Lung (tissue), 12 donors: Measurements from ENCODE around the gene SLC15A3. TPM values are rescaled to one million over a fixed set of nuclear protein-coding genes. Genes with fewer than 3 reads are reported as not detected.

Source experiments
- ATAC-seq: fragments of 200-7000 bp; cut with Tn5 transposase; one replicate; pipeline ENCODE4 v1.9.1; 2020; ENCODE audit warnings: moderate number of reproducible peaks; ENCODE audit not compliant: insufficient read depth, low FRiP score
- DNase-seq, 3 donors: peaks; one replicate each; pipeline ENCODE4 v3.0.0-alpha.2; 2013 to 2017
- H3K27ac ChIP-seq, 2 donors: one replicate each; pipeline ENCODE4 v1.5.1; 2013; ENCODE audit warnings: mild to moderate bottlenecking in 2 of 2, moderate library complexity in 2 of 2, control low read depth in 1 of 2, inconsistent platforms in 1 of 2, low read depth in 1 of 2, low read length in 1 of 2
- H3K27me3 ChIP-seq, 3 donors: one replicate each; pipeline ENCODE4 v1.5.1; 2013; ENCODE audit warnings: low read length in 2 of 3; ENCODE audit not compliant: control insufficient read depth in 3 of 3, insufficient read depth in 3 of 3
- H3K36me3 ChIP-seq, 4 donors: one replicate each; pipeline ENCODE4 v1.5.1; 2013; ENCODE audit warnings: low read length in 4 of 4, mild to moderate bottlenecking in 1 of 4, moderate library complexity in 1 of 4; ENCODE audit not compliant: control insufficient read depth in 4 of 4, insufficient read depth in 4 of 4
- H3K4me1 ChIP-seq, 5 donors: one replicate each; pipeline ENCODE4 v1.5.1; 2013; ENCODE audit warnings: low read length in 5 of 5, mild to moderate bottlenecking in 2 of 5, moderate library complexity in 1 of 5; ENCODE audit not compliant: control insufficient read depth in 5 of 5, insufficient read depth in 5 of 5
- H3K4me3 ChIP-seq: one replicate; pipeline ENCODE4 v1.5.1; 2013; ENCODE audit warnings: mild to moderate bottlenecking, control low read depth, moderate library complexity
- H3K9ac ChIP-seq, 2 donors: one replicate each; pipeline ENCODE4 v1.5.1; 2013; ENCODE audit warnings: low read length in 2 of 2, control low read depth in 1 of 2; ENCODE audit not compliant: insufficient read depth in 1 of 2
- H3K9me3 ChIP-seq, 4 donors: one replicate each; pipeline ENCODE4 v1.5.1; 2013; ENCODE audit warnings: low read length in 3 of 4, mild to moderate bottlenecking in 1 of 4, moderate library complexity in 1 of 4; ENCODE audit not compliant: control insufficient read depth in 4 of 4, insufficient read depth in 3 of 4
- CTCF ChIP-seq: IDR thresholded peaks from 2 replicates; pipeline ENCODE4 v1.5.1; 2012; ENCODE audit warnings: mild to moderate bottlenecking; ENCODE audit errors: control extremely low read depth, extremely low read depth
- WGBS, 2 donors: extraction: QIAGEN DNeasy Blood & Tissue Kit; methylation state at CpG; one replicate each; pipeline ENCODE4 v1.1.7; 2013; 5-methylcytosine and 5-hydroxymethylcytosine counted together
- polyA plus RNA-seq, 2 donors: library from polyadenylated mRNA; stranded (reverse); fragments of 200-250 nt; gene quantifications; one replicate each; pipeline ENCODE4 v1.2.1, GENCODE V29; 2013
- total RNA-seq, 2 donors: library from RNA; depleted of rRNA in 1 of 2; stranded (reverse); fragments of >200 nt in 1 of 2; gene quantifications; one replicate each; pipeline ENCODE4 v1.2.1, GENCODE V29; 2014 to 2021
- donor health status: control.
- donor health status: control.
- donor health status: Bipolar disorder and iron deficiency.
- donor health status: healthy.
- donor health status: DM: yes; HTN: yes; CAD: no.

SLC15A3 gene
- total and polyA plus RNA-seq, 4 donors: 29.9 to 166 (median 98.6) TPM

- H3K27ac ChIP-seq: peak overlapping the region; percentile 24 to 96
- H3K9ac ChIP-seq: peak overlapping the region in 1 of 2 donors; percentile 54
- 9 to 12% methylated on average over 3 of the region's 3 CpGs for WGBS, 2 donors
Measured at GRCh38 chr11:60952742-60953170, 780 bp upstream of the SLC15A3 start.

GRCh38 chr11:60951606-60951903 is 421 bp downstream of the SLC15A3 start:
- Histone ChIP-seq H3K4me3 (peak overlapping the region; percentile 31), H3K9me3 (no peaks in the 10 kb centered on the region), H3K36me3 (peaks cover 0 to 2% (median 0%) of the 10 kb centered on the region in 4 donors), H3K4me1 (peaks cover 0 to 18% (median 4%) of the 10 kb centered on the region in 5 donors), H3K9ac (peak overlapping the region in 1 of 2 donors; percentile 54), H3K27me3 (peaks cover 0 to 4% (median 0%) of the 10 kb centered on the region in 3 donors), H3K27ac (peak overlapping the region; percentile 24 to 96)
- ATAC-seq: no peak
- DNase-seq: peak in 2 of 3 donors; percentile 49 to 56
- no peak for TF ChIP-seq CTCF
- 0 to 10% methylated on average over 5 to 8 of the region's 8 CpGs for WGBS, 2 donors

More at GRCh38 chr11:60952742-60953170, 780 bp upstream of the SLC15A3 start:
- Histone ChIP-seq H3K4me3 (no peak overlapping the region), H3K27me3 (peaks cover 0 to 4% (median 0%) of the 10 kb centered on the region in 3 donors), H3K36me3 (no peaks in the 10 kb centered on the region), H3K9me3 (no peaks in the 10 kb centered on the region), H3K4me1 (peaks cover 0 to 18% (median 4%) of the 10 kb centered on the region in 5 donors)
- ATAC-seq (no peak), DNase-seq (no peak)
- no peak for TF ChIP-seq CTCF

GRCh38 chr11:60950933-60951605 is 907 bp downstream of the SLC15A3 start:
- Histone ChIP-seq H3K9me3 (no peaks in the 10 kb centered on the region), H3K4me3 (peak overlapping the region; percentile 31), H3K4me1 (peaks cover 0 to 18% (median 4%) of the 10 kb centered on the region in 5 donors), H3K9ac (no peak overlapping the region), H3K27ac (peak overlapping the region; percentile 24 to 96), H3K36me3 (peaks cover 0 to 7% (median 0%) of the 10 kb centered on the region in 4 donors), H3K27me3 (peaks cover 0 to 4% (median 0%) of the 10 kb centered on the region in 3 donors)
- no peak for TF ChIP-seq CTCF
- peak; percentile 21 to 61 (median 59) for DNase-seq
- 9 to 11% methylated on average over 74 to 86 of the region's 86 CpGs for WGBS, 2 donors
- ATAC-seq: no peak
